GM19372 (cell line): Measurements from ENCODE around the gene GTF2F1.
"Not testable (repeated sequence)": the region's sequence is repeated elsewhere in the genome, so short reads cannot be mapped to it uniquely, and the experiment has no call there.

Experiments
- ATAC-seq: cut with Tn5 transposase; IDR thresholded peaks from one replicate; pipeline ENCODE4 v1.9.1; 2021; ENCODE audit warnings: mild to moderate bottlenecking, low read depth, moderate library complexity; ENCODE audit not compliant: unreplicated experiment

GTF2F1 gene

GRCh38 chr19:6417713-6418561, 25.0 kb upstream of the GTF2F1 start:
- no peak for ATAC-seq

GRCh38 chr19:6416658-6417405, 23.9 kb upstream of the GTF2F1 start:
- ATAC-seq, result no peak

GRCh38 chr19:6415591-6416190, 22.7 kb upstream of the GTF2F1 start:
- no peak for ATAC-seq

GRCh38 chr19:6414793-6415590, 22.0 kb upstream of the GTF2F1 start:
- ATAC-seq, result no peak

- ATAC-seq, result no peak
Observed at GRCh38 chr19:6413721-6414643, 21.0 kb upstream of the GTF2F1 start.

GRCh38 chr19:6413291-6413690, 20.3 kb upstream of the GTF2F1 start:
- no peak for ATAC-seq

- no peak for ATAC-seq
Observed at GRCh38 chr19:6412447-6413091, 19.6 kb upstream of the GTF2F1 start.

GRCh38 chr19:6412061-6412446, 19.1 kb upstream of the GTF2F1 start:
- no peak for ATAC-seq

GRCh38 chr19:6409346-6409745, 16.4 kb upstream of the GTF2F1 start:
- ATAC-seq, result no peak

GRCh38 chr19:6406401-6406800, 13.4 kb upstream of the GTF2F1 start:
- no peak for ATAC-seq

GRCh38 chr19:6402837-6403608, 10.1 kb upstream of the GTF2F1 start:
- ATAC-seq, result no peak

- ATAC-seq, result no peak
Observed at GRCh38 chr19:6402058-6402457, 9.1 kb upstream of the GTF2F1 start.

- not testable (repeated sequence) for ATAC-seq
Observed at GRCh38 chr19:6400062-6400944, 7.3 kb upstream of the GTF2F1 start.

GRCh38 chr19:6396305-6396704, 3.3 kb upstream of the GTF2F1 start:
- ATAC-seq, result no peak

GRCh38 chr19:6394831-6395230, 1.9 kb upstream of the GTF2F1 start:
- ATAC-seq, result no peak

- no peak for ATAC-seq
Observed at GRCh38 chr19:6393983-6394412, 1.0 kb upstream of the GTF2F1 start.
